ENCODE data around the gene HMGN1. TPM values are rescaled to one million over a fixed set of nuclear protein-coding genes. Genes with fewer than 3 reads are reported as not detected.

Gene HMGN1
- total and polyA plus RNA-seq, 2 donors from 2014 or later, result 174 to 205 TPM

DNA sequence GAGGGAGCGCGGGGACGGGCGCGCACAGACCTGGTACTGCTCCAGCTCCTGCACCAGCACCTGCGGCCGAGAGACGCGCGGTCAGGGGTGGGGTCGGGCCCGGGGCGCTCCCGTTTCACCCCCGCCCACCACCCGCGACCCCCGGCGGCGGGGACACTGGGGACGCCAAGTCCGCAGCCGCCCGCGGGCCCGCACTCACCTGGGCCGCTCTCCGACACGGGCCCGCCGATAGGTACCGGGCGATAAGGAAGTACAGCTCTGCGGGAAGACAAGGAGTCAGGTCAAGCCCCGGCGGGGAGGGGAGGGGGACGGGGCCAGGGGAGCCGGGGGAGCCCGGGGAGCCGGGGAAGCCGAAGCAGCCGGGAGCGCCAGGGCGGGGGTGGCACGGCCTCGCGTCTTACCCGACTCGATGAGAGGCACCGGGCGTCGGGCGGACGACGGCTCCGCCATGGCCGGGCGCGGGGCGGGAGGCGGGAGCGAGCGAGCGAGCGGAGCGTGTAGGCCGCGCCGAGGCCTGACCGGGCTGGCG is 35.8 kb downstream of the HMGN1 start:
- H3K36me3 ChIP-seq (ENCODE audit: control insufficient read depth in 2 of 3, insufficient read depth in 3 of 3, low read length in 3 of 3), result no peaks in the 10 kb centered on the region
- intact Hi-C loops (cut with DNase I), result no loop called here
- FAIRE-seq (no peak), DNase-seq (peak in 3 of 5 donors; percentile 39 to 90 (median 84))
- H3K9ac ChIP-seq (ENCODE audit: low read length in 3 of 3), result no peak overlapping the region
- peaks cover 3 to 18% (median 9%) of the 10 kb centered on the region in 3 donors for H3K4me1 ChIP-seq (ENCODE audit: control insufficient read depth in 2 of 3, insufficient read depth in 2 of 3, low read depth in 1 of 3, low read length in 3 of 3)
- H3K4me3 ChIP-seq (ENCODE audit: low read length in 3 of 3), result peak overlapping the region in 1 of 3 donors; percentile 75
- no peaks in the 10 kb centered on the region for H3K9me3 ChIP-seq (ENCODE audit: control insufficient read depth in 2 of 3, insufficient read depth in 1 of 3, low read length in 3 of 3)
- H3K27me3 ChIP-seq (ENCODE audit: control insufficient read depth, insufficient read depth, low read length), result no peaks in the 10 kb centered on the region
- no peak for TF ChIP-seq CTCF (IDR thresholded peaks at IDR 0.05; ENCODE audit: borderline replicate concordance, extremely low read depth, insufficient read depth)
- peak overlapping the region; percentile 97 to 98 for H3K27ac ChIP-seq (ENCODE audit: low read depth in 2 of 2, low read length in 2 of 2)

DNA sequence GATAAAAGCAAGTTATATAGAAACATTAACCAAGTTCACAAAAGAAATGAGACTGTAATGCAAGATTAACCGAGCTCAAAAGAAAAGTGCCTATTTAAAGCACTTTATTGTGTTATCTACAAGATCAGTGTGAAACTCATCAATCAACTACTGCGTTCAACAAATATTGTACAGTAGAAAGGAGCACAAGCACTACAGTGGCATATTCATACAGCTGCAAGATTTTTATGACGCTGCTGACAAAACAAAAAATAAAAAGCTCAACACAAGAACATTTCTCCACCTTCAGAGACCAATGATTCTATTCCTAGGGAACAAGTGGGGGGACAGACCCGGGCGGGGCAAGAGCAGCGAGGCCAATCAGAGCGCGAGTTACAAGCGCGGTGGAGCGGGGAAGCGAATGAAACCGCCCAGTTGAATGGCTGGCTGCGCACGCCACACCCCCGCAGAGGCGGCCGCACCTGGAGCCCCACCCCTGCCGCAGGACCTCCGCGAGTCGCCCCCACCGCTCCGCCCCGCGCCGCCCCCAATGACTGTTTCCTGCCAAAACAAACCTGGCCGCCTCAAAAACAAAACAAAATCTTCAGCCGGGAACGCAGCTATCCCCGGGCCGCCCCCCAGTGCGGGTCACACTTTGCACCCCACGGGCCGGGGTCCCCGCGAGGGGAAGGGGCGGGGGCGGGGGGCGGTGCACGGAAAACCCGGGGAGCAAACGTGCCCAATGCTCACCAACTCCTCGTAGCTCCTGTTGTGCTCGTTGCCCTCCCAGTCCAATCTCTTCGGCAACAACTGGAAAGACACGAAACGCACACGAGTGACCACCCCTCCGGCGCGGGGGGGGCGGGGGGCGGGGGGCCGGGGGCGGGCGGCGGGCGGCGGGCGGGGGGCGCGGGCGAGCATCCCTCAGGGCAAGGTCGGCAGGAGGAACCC is 36.5 kb downstream of the HMGN1 start:
- H3K36me3 ChIP-seq (ENCODE audit: control insufficient read depth in 2 of 3, insufficient read depth in 3 of 3, low read length in 3 of 3), result peaks cover 0 to 4% (median 0%) of the 10 kb centered on the region in 3 donors
- peaks cover 3 to 18% (median 9%) of the 10 kb centered on the region in 3 donors for H3K4me1 ChIP-seq (ENCODE audit: control insufficient read depth in 2 of 3, insufficient read depth in 2 of 3, low read depth in 1 of 3, low read length in 3 of 3)
- H3K27ac ChIP-seq (ENCODE audit: low read depth in 2 of 2, low read length in 2 of 2), result peak overlapping the region in 1 of 2 donors; percentile 97
- intact Hi-C loops (cut with DNase I), result no loop called here
- no peaks in the 10 kb centered on the region for H3K9me3 ChIP-seq (ENCODE audit: control insufficient read depth in 2 of 3, insufficient read depth in 1 of 3, low read length in 3 of 3)
- DNase-seq, result peak; percentile 95 to 98 (median 95)
- no peak overlapping the region for H3K9ac ChIP-seq (ENCODE audit: low read length in 3 of 3)
- peak; percentile 52 for FAIRE-seq
- no peaks in the 10 kb centered on the region for H3K27me3 ChIP-seq (ENCODE audit: control insufficient read depth, insufficient read depth, low read length)
- H3K4me3 ChIP-seq (ENCODE audit: low read length in 3 of 3), result peak overlapping the region; percentile 31 to 75 (median 54)
- no peak for TF ChIP-seq CTCF (IDR thresholded peaks at IDR 0.05; ENCODE audit: borderline replicate concordance, extremely low read depth, insufficient read depth)

DNA sequence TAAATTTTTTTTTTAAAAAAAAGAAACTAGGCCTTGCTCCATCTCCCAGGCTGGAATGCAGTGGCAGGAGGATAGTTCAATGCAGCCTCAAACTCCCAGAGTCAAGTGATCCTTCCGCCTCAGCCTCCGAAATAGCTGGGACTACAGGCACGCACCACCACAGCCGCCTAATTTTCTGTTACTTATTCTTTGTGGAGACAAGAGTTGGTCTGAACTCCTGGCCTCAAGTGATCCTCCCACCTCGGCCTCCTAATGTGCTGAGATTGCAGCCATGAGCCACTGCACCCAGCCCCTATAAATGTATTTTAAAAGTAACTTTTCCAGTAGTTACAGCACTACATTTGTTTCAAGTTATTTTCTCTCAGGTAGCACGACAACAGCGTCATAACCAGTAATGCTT is 37.7 kb downstream of the HMGN1 start:
- Histone ChIP-seq H3K27ac (ENCODE audit: low read depth in 2 of 2, low read length in 2 of 2) (no peak overlapping the region), H3K9me3 (ENCODE audit: control insufficient read depth in 2 of 3, insufficient read depth in 1 of 3, low read length in 3 of 3) (no peaks in the 10 kb centered on the region), H3K27me3 (ENCODE audit: control insufficient read depth, insufficient read depth, low read length) (no peaks in the 10 kb centered on the region), H3K9ac (ENCODE audit: low read length in 3 of 3) (no peak overlapping the region), H3K4me1 (ENCODE audit: control insufficient read depth in 2 of 3, insufficient read depth in 2 of 3, low read depth in 1 of 3, low read length in 3 of 3) (peaks cover 3 to 18% (median 9%) of the 10 kb centered on the region in 3 donors), H3K4me3 (ENCODE audit: low read length in 3 of 3) (no peak overlapping the region), H3K36me3 (ENCODE audit: control insufficient read depth in 2 of 3, insufficient read depth in 3 of 3, low read length in 3 of 3) (peaks cover 0 to 4% (median 0%) of the 10 kb centered on the region in 3 donors)
- FAIRE-seq, result no peak
- no peak for TF ChIP-seq CTCF (IDR thresholded peaks at IDR 0.05; ENCODE audit: borderline replicate concordance, extremely low read depth, insufficient read depth)
- DNase-seq, result no peak
- intact Hi-C loops (cut with DNase I), result no loop called here
